ENCODE data around the gene PDZD2. TPM values are rescaled to one million over a fixed set of nuclear protein-coding genes. Genes with fewer than 3 reads are reported as not detected.

The PDZD2 gene
- total RNA-seq, 1 donor from 2014 or later, result 21.5 TPM

DNA sequence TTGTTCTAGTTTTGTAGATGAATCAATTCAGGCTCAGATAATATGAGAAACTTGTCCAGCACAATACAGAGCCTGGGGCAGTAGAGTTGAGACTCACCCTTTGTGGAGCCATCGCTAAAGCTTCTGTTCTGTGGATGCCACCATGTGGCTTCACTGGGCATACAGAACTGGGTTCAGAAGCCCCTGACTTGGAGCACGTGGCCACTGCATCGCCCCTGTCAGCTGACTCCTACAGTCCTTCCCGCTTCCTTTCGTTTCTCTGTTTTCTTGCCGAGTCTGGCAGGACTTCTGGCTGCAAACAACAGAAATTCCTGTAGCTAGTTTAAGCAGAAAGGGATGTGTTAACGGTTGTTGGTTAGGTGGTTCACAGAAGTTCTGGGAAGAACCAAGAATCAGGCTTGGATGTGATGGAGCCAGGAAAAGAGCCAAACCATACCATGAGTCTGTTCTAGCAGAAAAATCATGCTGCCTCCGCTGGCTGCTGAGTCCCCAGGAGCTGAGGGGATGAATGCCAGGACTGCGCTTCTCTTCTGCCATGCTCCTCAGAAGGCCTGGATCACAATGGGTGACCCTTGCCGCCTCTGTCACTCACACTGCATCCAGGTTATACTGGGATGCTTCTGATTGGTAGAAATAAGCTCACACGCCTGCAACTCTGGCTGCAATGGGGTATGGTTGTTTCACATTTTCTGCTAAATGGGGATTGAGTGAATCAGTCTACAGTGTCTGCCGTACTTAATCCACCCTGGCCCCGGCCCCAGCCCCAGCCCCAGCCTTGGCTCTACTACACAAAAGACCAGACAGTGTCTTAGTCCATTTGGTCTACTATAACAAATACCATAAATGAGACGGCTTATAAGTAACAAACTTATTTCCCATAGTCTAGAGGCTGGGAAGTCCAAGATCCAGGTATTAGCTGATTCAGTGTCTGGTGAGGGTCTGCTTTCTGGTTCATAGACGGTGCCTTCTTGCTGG lies 272.6 kb downstream of the PDZD2 start:
- no peaks in the 10 kb centered on the region for H3K27me3 Mint-ChIP-seq (ENCODE audit: low read depth)
- H3K4me3 Mint-ChIP-seq, result no peak overlapping the region
- H3K4me1 Mint-ChIP-seq, result peaks cover 10% of the 10 kb centered on the region
- no peaks in the 10 kb centered on the region for H3K9me3 Mint-ChIP-seq
- DNase-seq (ENCODE audit: low spot score in 2 of 2, unreplicated experiment in 2 of 2), result no peak
- H3K27ac Mint-ChIP-seq, result no peak overlapping the region
- peaks cover 1% of the 10 kb centered on the region for H3K36me3 Mint-ChIP-seq
- TF ChIP-seq CTCF (IDR thresholded peaks at IDR 0.05; ENCODE audit: unreplicated experiment), result no peak

GRCh38 chr5:31913808-31914207 lies 274.9 kb downstream of the PDZD2 start:
- DNase-seq (ENCODE audit: low spot score in 2 of 2, unreplicated experiment in 2 of 2), result no peak
- Mint-ChIP-seq H3K4me1 (peaks cover 10% of the 10 kb centered on the region), H3K27me3 (ENCODE audit: low read depth) (no peaks in the 10 kb centered on the region), H3K4me3 (no peak overlapping the region), H3K36me3 (no peaks in the 10 kb centered on the region), H3K27ac (no peak overlapping the region), H3K9me3 (no peaks in the 10 kb centered on the region)
- no peak for TF ChIP-seq CTCF (IDR thresholded peaks at IDR 0.05; ENCODE audit: unreplicated experiment)

- Mint-ChIP-seq H3K9me3 (no peaks in the 10 kb centered on the region), H3K27me3 (ENCODE audit: low read depth) (no peaks in the 10 kb centered on the region), H3K4me1 (peaks cover 10% of the 10 kb centered on the region), H3K4me3 (no peak overlapping the region), H3K27ac (no peak overlapping the region), H3K36me3 (no peaks in the 10 kb centered on the region)
- no peak for DNase-seq (ENCODE audit: low spot score in 2 of 2, unreplicated experiment in 2 of 2)
- no peak for TF ChIP-seq CTCF (IDR thresholded peaks at IDR 0.05; ENCODE audit: unreplicated experiment)
Observed at GRCh38 chr5:31916327-31916726, 277.4 kb downstream of the PDZD2 start.

DNA sequence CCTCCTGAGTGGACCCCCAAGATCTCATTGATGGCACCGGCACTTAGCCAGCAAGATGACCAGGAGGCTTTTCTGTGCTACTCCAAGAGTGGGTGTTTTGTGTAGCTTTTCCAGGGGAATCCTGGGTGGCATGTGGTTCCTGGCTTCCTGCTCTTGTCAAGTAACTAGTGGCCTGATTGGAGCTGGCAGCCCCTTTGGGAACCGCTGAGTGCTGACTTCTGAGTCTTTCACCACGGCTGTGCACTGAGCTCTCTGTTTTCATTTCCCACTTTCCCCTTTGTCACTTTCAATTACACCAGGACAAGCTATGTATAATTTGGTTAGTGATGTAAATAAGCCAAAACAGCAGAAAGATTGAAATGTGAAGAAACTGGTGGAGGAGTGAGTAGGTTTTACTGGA lies 279.8 kb downstream of the PDZD2 start:
- H3K36me3 Mint-ChIP-seq, result peaks cover 2% of the 10 kb centered on the region
- peaks cover 5% of the 10 kb centered on the region for H3K4me1 Mint-ChIP-seq
- no peak for DNase-seq (ENCODE audit: low spot score in 2 of 2, unreplicated experiment in 2 of 2)
- H3K4me3 Mint-ChIP-seq, result no peak overlapping the region
- H3K9me3 Mint-ChIP-seq, result no peaks in the 10 kb centered on the region
- TF ChIP-seq CTCF (IDR thresholded peaks at IDR 0.05; ENCODE audit: unreplicated experiment), result no peak
- no peaks in the 10 kb centered on the region for H3K27me3 Mint-ChIP-seq (ENCODE audit: low read depth)
- no peak overlapping the region for H3K27ac Mint-ChIP-seq

- no peak overlapping the region for H3K4me3 Mint-ChIP-seq
- no peaks in the 10 kb centered on the region for H3K27me3 Mint-ChIP-seq (ENCODE audit: low read depth)
- DNase-seq (ENCODE audit: low spot score in 2 of 2, unreplicated experiment in 2 of 2), result no peak
- no peak overlapping the region for H3K27ac Mint-ChIP-seq
- TF ChIP-seq CTCF (IDR thresholded peaks at IDR 0.05; ENCODE audit: unreplicated experiment), result no peak
- no peaks in the 10 kb centered on the region for H3K4me1 Mint-ChIP-seq
- H3K36me3 Mint-ChIP-seq, result peaks cover 2% of the 10 kb centered on the region
- peaks cover 3% of the 10 kb centered on the region for H3K9me3 Mint-ChIP-seq
Observed at GRCh38 chr5:31921852-31922305, 282.9 kb downstream of the PDZD2 start.

Data from mesothelial cell of epicardium (in vitro differentiated cells).